ENCODE data around the gene TRPM6. TPM values are rescaled to one million over a fixed set of nuclear protein-coding genes. Genes with fewer than 3 reads are reported as not detected.

TRPM6 gene
- total RNA-seq, 1 experiment from 2014 or later, result 1.4 TPM

- TF ChIP-seq NR3C1 (CRISPR knock-in tag; conservative IDR thresholded peaks at IDR 0.05; ENCODE audit: low read depth) (no peak), IRF1 (CRISPR knock-in tag; IDR thresholded peaks at IDR 0.05) (no peak), E2F1 (CRISPR knock-in tag; IDR thresholded peaks at IDR 0.05) (no peak), ETV6 (CRISPR knock-in tag; IDR thresholded peaks at IDR 0.05) (no peak), OVOL2 (CRISPR knock-in tag; IDR thresholded peaks at IDR 0.05; ENCODE audit: borderline replicate concordance) (no peak), ZNF138 (CRISPR knock-in tag; conservative IDR thresholded peaks at IDR 0.05) (no peak), CREB1 (CRISPR knock-in tag; IDR thresholded peaks at IDR 0.05) (no peak)
- TF ChIP-seq, protein P1, sequence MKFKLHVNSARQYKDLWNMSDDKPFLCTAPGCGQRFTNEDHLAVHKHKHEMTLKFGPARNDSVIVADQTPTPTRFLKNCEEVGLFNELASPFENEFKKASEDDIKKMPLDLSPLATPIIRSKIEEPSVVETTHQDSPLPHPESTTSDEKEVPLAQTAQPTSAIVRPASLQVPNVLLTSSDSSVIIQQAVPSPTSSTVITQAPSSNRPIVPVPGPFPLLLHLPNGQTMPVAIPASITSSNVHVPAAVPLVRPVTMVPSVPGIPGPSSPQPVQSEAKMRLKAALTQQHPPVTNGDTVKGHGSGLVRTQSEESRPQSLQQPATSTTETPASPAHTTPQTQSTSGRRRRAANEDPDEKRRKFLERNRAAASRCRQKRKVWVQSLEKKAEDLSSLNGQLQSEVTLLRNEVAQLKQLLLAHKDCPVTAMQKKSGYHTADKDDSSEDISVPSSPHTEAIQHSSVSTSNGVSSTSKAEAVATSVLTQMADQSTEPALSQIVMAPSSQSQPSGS (CRISPR knock-in tag; IDR thresholded peaks at IDR 0.05; ENCODE audit: borderline replicate concordance, low read depth), result no peak
These were observed 47.3 kb upstream of the TRPM6 start (continued) for GRCh38 chr9:74935008-74935407.

DNA sequence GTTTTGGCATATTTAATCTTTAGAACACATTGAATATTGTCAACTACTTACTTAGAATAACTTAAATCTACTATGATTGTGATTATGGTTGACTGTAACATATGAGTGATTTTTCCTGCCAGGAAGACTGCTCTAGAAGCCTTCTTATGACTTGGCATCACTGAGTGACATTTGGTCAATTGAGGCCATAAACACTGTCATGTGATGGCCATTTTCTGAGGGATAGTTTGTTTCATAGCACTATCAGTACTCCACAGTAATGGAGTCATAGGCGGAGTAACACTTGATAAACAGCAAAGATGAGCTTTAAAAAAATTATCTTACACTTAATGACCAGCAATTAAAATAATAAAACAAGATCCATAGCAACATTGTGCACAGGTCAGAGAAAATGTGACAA lies 34.0 kb upstream of the TRPM6 start:
- Mint-ChIP-seq H3K4me3 (no peak overlapping the region), H3K4me1 (peaks cover 15% of the 10 kb centered on the region), H3K27ac (no peak overlapping the region), H3K27me3 (ENCODE audit: low read depth) (no peaks in the 10 kb centered on the region), H3K36me3 (no peaks in the 10 kb centered on the region), H3K9me3 (peaks cover 4% of the 10 kb centered on the region)
- ATAC-seq (no peak), DNase-seq (ENCODE audit: low spot score) (no peak)
- TF ChIP-seq CREB1 (CRISPR knock-in tag; IDR thresholded peaks at IDR 0.05) (no peak), IRF1 (CRISPR knock-in tag; IDR thresholded peaks at IDR 0.05) (no peak), NR2C2 (CRISPR knock-in tag; IDR thresholded peaks at IDR 0.05) (no peak), ZBTB21 (CRISPR knock-in tag; IDR thresholded peaks at IDR 0.05; ENCODE audit: borderline replicate concordance) (no peak), TCF7 (CRISPR knock-in tag; IDR thresholded peaks at IDR 0.05; ENCODE audit: low read depth) (no peak), FOXJ3 (CRISPR knock-in tag; IDR thresholded peaks at IDR 0.05; ENCODE audit: borderline replicate concordance) (no peak), FOXK1 (CRISPR knock-in tag; IDR thresholded peaks at IDR 0.05) (no peak), ZNF425 (CRISPR knock-in tag; conservative IDR thresholded peaks at IDR 0.05) (no peak), ZNF416 (CRISPR knock-in tag; IDR thresholded peaks at IDR 0.05) (no peak)
- TF ChIP-seq, protein P2, sequence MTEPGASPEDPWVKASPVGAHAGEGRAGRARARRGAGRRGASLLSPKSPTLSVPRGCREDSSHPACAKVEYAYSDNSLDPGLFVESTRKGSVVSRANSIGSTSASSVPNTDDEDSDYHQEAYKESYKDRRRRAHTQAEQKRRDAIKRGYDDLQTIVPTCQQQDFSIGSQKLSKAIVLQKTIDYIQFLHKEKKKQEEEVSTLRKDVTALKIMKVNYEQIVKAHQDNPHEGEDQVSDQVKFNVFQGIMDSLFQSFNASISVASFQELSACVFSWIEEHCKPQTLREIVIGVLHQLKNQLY (CRISPR knock-in tag; IDR thresholded peaks at IDR 0.05), result no peak
- ChIA-PET POLR2A (no interaction called here), CTCF (no interaction called here)

- H3K27ac Mint-ChIP-seq, result no peak overlapping the region
- H3K4me1 Mint-ChIP-seq, result peaks cover 13% of the 10 kb centered on the region
- peaks cover 4% of the 10 kb centered on the region for H3K9me3 Mint-ChIP-seq
- H3K36me3 Mint-ChIP-seq, result no peaks in the 10 kb centered on the region
- DNase-seq (ENCODE audit: low spot score), result no peak
- ChIA-PET CTCF (no interaction called here), POLR2A (no interaction called here)
- H3K27me3 Mint-ChIP-seq (ENCODE audit: low read depth), result no peaks in the 10 kb centered on the region
- TF ChIP-seq, protein P3, sequence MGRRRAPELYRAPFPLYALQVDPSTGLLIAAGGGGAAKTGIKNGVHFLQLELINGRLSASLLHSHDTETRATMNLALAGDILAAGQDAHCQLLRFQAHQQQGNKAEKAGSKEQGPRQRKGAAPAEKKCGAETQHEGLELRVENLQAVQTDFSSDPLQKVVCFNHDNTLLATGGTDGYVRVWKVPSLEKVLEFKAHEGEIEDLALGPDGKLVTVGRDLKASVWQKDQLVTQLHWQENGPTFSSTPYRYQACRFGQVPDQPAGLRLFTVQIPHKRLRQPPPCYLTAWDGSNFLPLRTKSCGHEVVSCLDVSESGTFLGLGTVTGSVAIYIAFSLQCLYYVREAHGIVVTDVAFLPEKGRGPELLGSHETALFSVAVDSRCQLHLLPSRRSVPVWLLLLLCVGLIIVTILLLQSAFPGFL (CRISPR knock-in tag; IDR thresholded peaks at IDR 0.05; ENCODE audit: borderline replicate concordance), result no peak
- H3K4me3 Mint-ChIP-seq, result no peak overlapping the region
- ATAC-seq, result no peak
These were observed 33.4 kb upstream of the TRPM6 start for GRCh38 chr9:74920944-74921626.
